Ovary (tissue), 9 donors: ENCODE results near the gene ERI2. TPM values are rescaled to one million over a fixed set of nuclear protein-coding genes. Genes with fewer than 3 reads are reported as not detected.
A peak's percentile ranks its signal among the peaks of the same experiment; 100 is the strongest.
"Not testable (repeated sequence)": the region's sequence is repeated elsewhere in the genome, so short reads cannot be mapped to it uniquely, and the experiment has no call there.

Experiments
- DNase-seq, 5 donors: peaks; one replicate each; pipeline ENCODE4 v3.0.0-alpha.2; 2019 to 2020
- H3K27ac ChIP-seq, 2 donors: fragments of 200-600 bp; one replicate each; pipeline versions ENCODE4 v1.5.1 to v1.8.0; 2019 to 2022
- H3K27me3 ChIP-seq: fragments of 200-600 bp; one replicate; pipeline ENCODE4 v1.8.0; 2022
- H3K36me3 ChIP-seq: fragments of 200-600 bp; sonication (generic); one replicate; pipeline ENCODE4 v1.5.1; 2019
- H3K4me1 ChIP-seq: one replicate; pipeline ENCODE4 v1.8.1; 2013; ENCODE audit warnings: mild to moderate bottlenecking, moderate library complexity; ENCODE audit not compliant: insufficient read depth
- H3K4me3 ChIP-seq: fragments of 200-600 bp; sonication (generic); one replicate; pipeline ENCODE4 v1.5.1; 2017
- H3K9me3 ChIP-seq, 2 donors: fragments of 200-600 bp in 1 of 2; sonication (generic) in 1 of 2; one replicate each; pipeline versions ENCODE4 v1.5.1 to v1.8.1; 2013 to 2019; ENCODE audit warnings: mild to moderate bottlenecking in 1 of 2, moderate library complexity in 1 of 2
- EP300 ChIP-seq: sonication (generic); formaldehyde crosslinking; IDR thresholded peaks from one replicate; pipeline ENCODE4 v1.6.1; 2017; ENCODE audit warnings: antibody characterized with exemption
- POLR2A ChIP-seq: fragments of 450-650 bp; IDR thresholded peaks from one replicate; pipeline ENCODE4 v1.6.1; 2017; ENCODE audit warnings: antibody characterized with exemption, mild to moderate bottlenecking, moderate library complexity
- WGBS, 3 donors: extraction: QIAGEN DNeasy Blood & Tissue Kit in 1 of 3; methylation state at CpG; one replicate each; pipeline versions ENCODE4 v1.1.5 to v1.1.7; 2013 to 2017; 5-methylcytosine and 5-hydroxymethylcytosine counted together
- intact Hi-C, 4 donors: fragments of 100-400 bp; cut with DNase I; formaldehyde crosslinking; loops; one replicate each; pipeline versions ENCODE4 v1.11.0 to v1.15.1; 2022 to 2023
- polyA plus RNA-seq, 2 donors: library from polyadenylated mRNA; stranded (reverse); fragments of 200-250 nt in 1 of 2; fragments of 350-450 nt in 1 of 2; fragmentation: Illumina TruSeq in 1 of 2; extraction: RNeasy Lipid Tissue Mini Kit (QIAGEN cat#74804) in 1 of 2; gene quantifications; one replicate each; pipeline ENCODE4 v1.2.3, GENCODE V29; 2013 to 2014
- total RNA-seq, 7 donors: library from RNA; depleted of rRNA in 2 of 7; stranded (reverse); fragments of >200 nt in 2 of 7; fragmentation: NEBNext Ultra II Directional in 3 of 7; extraction: Animal tissue kit (Norgen Biotek cat#: 25700) in 3 of 7; gene quantifications; one replicate each; pipeline versions ENCODE4 v1.1.0 to v1.2.4, GENCODE V29; 2016 to 2023
- TF ChIP-seq, protein P1 (sequence below), 3 donors: fragments of 450-650 bp in 2 of 3; fragments of 200-600 bp in 1 of 3; IDR thresholded peaks; one replicate each; pipeline versions ENCODE4 v1.5.1 to v1.8.0; 2016 to 2022; ENCODE audit warnings: antibody characterized with exemption in 3 of 3, mild to moderate bottlenecking in 1 of 3
- donor health status: DM: no; HTN: no; CAD: no; lungs with moderate emphysema.
- donor health status: DM: no; HTN: no; CAD: no.
- donor health status: Bipolar disorder and iron deficiency.
- donor health status: DM: yes; HTN: yes; CAD: no.
- donor health status: DM: no; HTN: no; CAD: no.
- donor health status: DM: yes; HTN: yes; CAD: no.

Gene ERI2
- total and polyA plus RNA-seq, 9 donors, result 3.6 to 10.3 (median 6.4) TPM

DNA sequence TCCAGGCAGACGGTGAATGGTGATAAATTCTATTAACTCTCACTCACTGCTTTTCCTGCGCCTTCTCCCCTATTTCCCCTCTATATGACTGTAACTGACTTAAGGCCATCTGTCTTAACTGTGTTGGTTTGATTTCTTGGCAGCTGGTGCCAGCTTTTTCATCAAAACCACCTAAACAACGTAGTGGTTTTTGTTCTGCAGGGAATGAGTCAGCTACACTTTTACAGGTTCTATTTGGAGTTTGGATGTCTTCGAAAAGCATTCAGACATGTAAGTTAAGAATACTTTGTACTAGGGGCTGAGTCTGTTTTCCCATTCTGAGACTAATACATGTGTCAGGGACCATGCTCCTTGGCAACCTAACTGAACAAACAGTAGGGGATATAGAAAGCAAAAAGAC, 8.5 kb upstream of the ERI2 start:
- Histone ChIP-seq H3K4me3 (no peak overlapping the region), H3K27ac (no peak overlapping the region), H3K9me3 (no peaks in the 10 kb centered on the region), H3K36me3 (no peaks in the 10 kb centered on the region), H3K4me1 (no peaks in the 10 kb centered on the region), H3K27me3 (no peaks in the 10 kb centered on the region)
- no peak for DNase-seq
- 83 to 96% (median 92%) methylated on average over 4 of the region's 4 CpGs for WGBS, 3 donors
- TF ChIP-seq, protein P1, sequence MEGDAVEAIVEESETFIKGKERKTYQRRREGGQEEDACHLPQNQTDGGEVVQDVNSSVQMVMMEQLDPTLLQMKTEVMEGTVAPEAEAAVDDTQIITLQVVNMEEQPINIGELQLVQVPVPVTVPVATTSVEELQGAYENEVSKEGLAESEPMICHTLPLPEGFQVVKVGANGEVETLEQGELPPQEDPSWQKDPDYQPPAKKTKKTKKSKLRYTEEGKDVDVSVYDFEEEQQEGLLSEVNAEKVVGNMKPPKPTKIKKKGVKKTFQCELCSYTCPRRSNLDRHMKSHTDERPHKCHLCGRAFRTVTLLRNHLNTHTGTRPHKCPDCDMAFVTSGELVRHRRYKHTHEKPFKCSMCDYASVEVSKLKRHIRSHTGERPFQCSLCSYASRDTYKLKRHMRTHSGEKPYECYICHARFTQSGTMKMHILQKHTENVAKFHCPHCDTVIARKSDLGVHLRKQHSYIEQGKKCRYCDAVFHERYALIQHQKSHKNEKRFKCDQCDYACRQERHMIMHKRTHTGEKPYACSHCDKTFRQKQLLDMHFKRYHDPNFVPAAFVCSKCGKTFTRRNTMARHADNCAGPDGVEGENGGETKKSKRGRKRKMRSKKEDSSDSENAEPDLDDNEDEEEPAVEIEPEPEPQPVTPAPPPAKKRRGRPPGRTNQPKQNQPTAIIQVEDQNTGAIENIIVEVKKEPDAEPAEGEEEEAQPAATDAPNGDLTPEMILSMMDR (IDR thresholded peaks at IDR 0.05), result no peak
- TF ChIP-seq EP300 (no peak), POLR2A (no peak)
- intact Hi-C loops, result no loop called here

- DNase-seq, result no peak
- H3K27ac ChIP-seq, result no peak overlapping the region
- no peak for TF ChIP-seq POLR2A
- TF ChIP-seq, protein P1 (IDR thresholded peaks at IDR 0.05), result no peak
- TF ChIP-seq EP300, result no peak
- H3K9me3 ChIP-seq, result no peaks in the 10 kb centered on the region
- H3K27me3 ChIP-seq, result no peaks in the 10 kb centered on the region
- H3K4me1 ChIP-seq, result no peaks in the 10 kb centered on the region
- 86 to 91% (median 88%) methylated on average over 2 of the region's 2 CpGs for WGBS, 3 donors
- intact Hi-C loops, result no loop called here
- no peak overlapping the region for H3K4me3 ChIP-seq
- H3K36me3 ChIP-seq, result no peaks in the 10 kb centered on the region
Measured at GRCh38 chr16:20812510-20812909, 6.2 kb upstream of the ERI2 start.

DNA sequence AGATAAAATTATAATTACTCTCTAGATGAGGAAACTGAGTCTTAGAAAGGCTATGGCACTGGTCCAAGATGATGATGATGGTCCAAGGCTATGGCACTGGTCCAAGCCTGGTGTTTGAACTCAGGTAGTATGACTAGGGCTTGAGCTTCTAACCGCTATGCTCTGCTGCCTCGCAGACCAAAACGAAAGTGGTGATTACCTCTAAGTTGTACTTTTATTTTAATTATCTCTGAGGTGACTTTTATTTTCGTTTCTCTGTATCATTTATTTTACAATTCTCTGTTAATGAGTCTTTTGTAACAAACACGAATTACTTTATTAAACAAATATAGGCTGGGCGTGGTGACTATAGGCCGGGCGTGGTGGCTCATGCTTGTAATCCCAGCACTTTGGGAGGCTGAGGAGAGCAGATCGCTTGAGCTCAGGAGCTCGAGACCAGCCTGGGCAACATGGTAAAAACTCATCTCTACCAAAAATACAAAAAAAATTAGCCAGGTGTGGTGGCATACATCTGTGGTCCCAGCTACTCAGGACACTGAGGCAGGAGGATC, 5.7 kb upstream of the ERI2 start:
- H3K36me3 ChIP-seq, result no peaks in the 10 kb centered on the region
- no peak overlapping the region for H3K27ac ChIP-seq
- H3K9me3 ChIP-seq, result no peaks in the 10 kb centered on the region
- no peaks in the 10 kb centered on the region for H3K27me3 ChIP-seq
- no peak for DNase-seq
- no peak overlapping the region for H3K4me3 ChIP-seq
- WGBS, 3 donors, result 91 to 94% (median 93%) methylated on average over 10 of the region's 10 CpGs
- peaks cover 1% of the 10 kb centered on the region for H3K4me1 ChIP-seq
- no peak for TF ChIP-seq EP300
- TF ChIP-seq, protein P1 (IDR thresholded peaks at IDR 0.05), result no peak
- TF ChIP-seq POLR2A, result no peak
- intact Hi-C loops, result no loop called here

DNA sequence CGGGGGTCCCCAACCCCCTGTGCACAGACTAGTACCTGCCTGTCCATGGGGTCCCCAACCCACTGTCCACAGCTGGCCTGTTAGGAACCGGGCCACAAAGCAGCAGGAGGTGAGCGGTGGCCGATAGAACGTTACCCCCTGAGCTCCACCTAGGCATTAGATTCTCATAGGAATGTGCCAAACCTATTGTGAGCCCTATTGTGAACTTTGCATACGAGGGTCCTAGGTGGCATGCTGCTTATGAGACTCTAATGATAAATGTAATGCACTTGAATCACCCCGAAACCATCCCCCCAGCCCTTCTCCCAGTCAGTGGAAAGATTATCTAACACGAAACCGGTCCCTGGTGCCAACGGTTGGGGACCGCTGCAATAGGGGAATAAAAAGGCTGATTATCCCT, 1.6 kb upstream of the ERI2 start:
- DNase-seq, result peak in 1 of 5 donors; percentile 19
- Histone ChIP-seq H3K27me3 (no peaks in the 10 kb centered on the region), H3K27ac (no peak overlapping the region), H3K4me1 (peaks cover 1% of the 10 kb centered on the region), H3K4me3 (no peak overlapping the region), H3K36me3 (no peaks in the 10 kb centered on the region), H3K9me3 (no peaks in the 10 kb centered on the region)
- intact Hi-C loops, result no loop called here
- TF ChIP-seq, protein P1 (IDR thresholded peaks at IDR 0.05), result no peak
- no peak for TF ChIP-seq POLR2A
- TF ChIP-seq EP300, result no peak
- 84 to 96% (median 94%) methylated on average over 11 of the region's 11 CpGs for WGBS, 3 donors

DNA sequence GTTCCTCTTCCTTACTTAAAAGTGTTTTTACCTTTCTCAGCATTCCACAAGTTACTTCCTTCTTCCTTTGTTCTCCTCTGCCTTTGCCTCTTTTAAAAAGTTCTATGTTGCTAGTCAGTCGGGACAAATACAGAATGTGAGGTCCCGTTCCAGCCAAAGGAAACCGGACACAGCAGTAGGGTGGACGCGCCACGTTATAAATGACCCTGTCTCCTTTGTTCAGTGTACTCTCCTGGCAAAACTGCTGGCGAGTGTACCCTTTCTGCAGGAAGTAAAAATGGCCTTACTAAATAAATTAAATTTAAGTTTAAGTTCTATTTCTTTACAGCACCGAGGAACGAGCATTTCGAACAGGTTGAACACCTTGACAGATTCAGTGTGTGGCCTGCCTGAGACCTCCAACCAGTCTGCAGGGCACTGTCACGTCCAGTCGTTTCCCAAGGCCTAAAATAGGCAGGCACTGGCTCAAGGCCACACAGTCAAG, 546 bp downstream of the ERI2 start:
- DNase-seq, H3K36me3 ChIP-seq, H3K4me1 ChIP-seq, H3K27me3 ChIP-seq, intact Hi-C loops, H3K9me3 ChIP-seq: not testable (repeated sequence)
- WGBS, 3 donors, result 4 to 8% (median 7%) methylated on average over 12 of the region's 12 CpGs
- peak overlapping the region in 1 of 2 donors; percentile 69 for H3K27ac ChIP-seq
- peak overlapping the region; percentile 85 for H3K4me3 ChIP-seq
